WTC11 (cell line): ENCODE data around the gene PLPP2. TPM values are rescaled to one million over a fixed set of nuclear protein-coding genes. Genes with fewer than 3 reads are reported as not detected.

ENCODE experiments used
- ATAC-seq: fragments of 200-7000 bp; cut with Tn5 transposase; 2 replicates; pipeline ENCODE4 v1.10.0; 2021; ENCODE audit warnings: mild to moderate bottlenecking, moderate library complexity
- CTCF ChIA-PET: fragments of 300-600 bp; sonication (Branson Sonifier 250); formaldehyde crosslinking; loops from one replicate; lab custom pipeline; 2021; ENCODE audit warnings: antibody characterized with exemption; lab: Charles Lee
- POLR2A ChIA-PET: fragments of 350-600 bp; sonication (Branson Sonifier 250); formaldehyde crosslinking; loops from one replicate; lab custom pipeline; 2021; ENCODE audit warnings: antibody characterized with exemption; lab: Charles Lee
- DNase-seq: peaks from one replicate; pipeline ENCODE4 v3.0.0; 2021; ENCODE audit warnings: low spot score
- H3K27ac Mint-ChIP-seq: 2 replicates; pipeline ENCODE4 v1.8.0; 2021; ENCODE audit warnings: mixed read lengths
- H3K27me3 Mint-ChIP-seq: 2 replicates; pipeline ENCODE4 v1.8.0; 2021; ENCODE audit warnings: low read depth, mild to moderate bottlenecking, moderate library complexity, mixed read lengths
- H3K36me3 Mint-ChIP-seq: 2 replicates; pipeline ENCODE4 v1.8.0; 2021; ENCODE audit warnings: mixed read lengths
- H3K4me1 Mint-ChIP-seq: 2 replicates; pipeline ENCODE4 v1.8.0; 2022; ENCODE audit warnings: mixed read lengths
- H3K4me3 Mint-ChIP-seq: 2 replicates; pipeline ENCODE4 v1.8.0; 2021; ENCODE audit warnings: mild to moderate bottlenecking, moderate library complexity, mixed read lengths
- H3K9me3 Mint-ChIP-seq: 2 replicates; pipeline ENCODE4 v1.8.0; 2021; ENCODE audit warnings: mixed read lengths
- AR ChIP-seq: fragments of 250-450 bp; sonication (Bioruptor Pico); IDR thresholded peaks from 2 replicates; pipeline ENCODE4 v1.9.0; 2021; ENCODE audit warnings: mild to moderate bottlenecking
- CREB1 ChIP-seq: sonication (generic); formaldehyde crosslinking; IDR thresholded peaks from 2 replicates; pipeline ENCODE4 v1.8.0; 2023; ENCODE audit warnings: mild to moderate bottlenecking, missing genetic modification reagents
- E2F4 ChIP-seq: sonication (generic); formaldehyde crosslinking; IDR thresholded peaks from 2 replicates; pipeline ENCODE4 v1.8.1; 2022; ENCODE audit warnings: low read depth, mild to moderate bottlenecking, moderate library complexity, missing genetic modification reagents, borderline replicate concordance
- EMX1 ChIP-seq: fragments of 250-450 bp; sonication (Bioruptor Pico); IDR thresholded peaks from 2 replicates; pipeline ENCODE4 v1.8.0; 2021; ENCODE audit warnings: mild to moderate bottlenecking
- FOXK1 ChIP-seq: sonication (generic); formaldehyde crosslinking; IDR thresholded peaks from 2 replicates; pipeline ENCODE4 v1.8.0; 2022; ENCODE audit warnings: mild to moderate bottlenecking, moderate library complexity, missing genetic modification reagents
- FOXP1 ChIP-seq: sonication (generic); formaldehyde crosslinking; IDR thresholded peaks from 2 replicates; pipeline ENCODE4 v1.8.0; 2022; ENCODE audit warnings: missing genetic modification reagents, mild to moderate bottlenecking, moderate library complexity, borderline replicate concordance
- NFYB ChIP-seq: sonication (generic); formaldehyde crosslinking; conservative IDR thresholded peaks from 2 replicates; pipeline ENCODE4 v1.8.0; 2022; ENCODE audit warnings: low read depth, missing genetic modification reagents
- NR2C2 ChIP-seq: sonication (generic); formaldehyde crosslinking; IDR thresholded peaks from 2 replicates; pipeline ENCODE4 v1.8.0; 2022; ENCODE audit warnings: mild to moderate bottlenecking, missing genetic modification reagents
- PREB ChIP-seq: sonication (generic); formaldehyde crosslinking; IDR thresholded peaks from 2 replicates; pipeline ENCODE4 v1.8.1; 2022; ENCODE audit warnings: mild to moderate bottlenecking, missing genetic modification reagents, moderate library complexity, borderline replicate concordance
- PRRX2 ChIP-seq: fragments of 250-450 bp; sonication (Bioruptor Pico); IDR thresholded peaks from 2 replicates; pipeline ENCODE4 v1.8.0; 2021; ENCODE audit warnings: mild to moderate bottlenecking
- SP1 ChIP-seq: sonication (generic); formaldehyde crosslinking; conservative IDR thresholded peaks from 2 replicates; pipeline ENCODE4 v1.8.1; 2022; ENCODE audit warnings: missing genetic modification reagents
- ZNF396 ChIP-seq: fragments of 250-450 bp; sonication (Bioruptor Pico); IDR thresholded peaks from 2 replicates; pipeline ENCODE4 v1.8.0; 2021; ENCODE audit warnings: mild to moderate bottlenecking, moderate library complexity, borderline replicate concordance
- ZNF416 ChIP-seq: fragments of 250-450 bp; sonication (Bioruptor Pico); IDR thresholded peaks from 2 replicates; pipeline ENCODE4 v1.9.0; 2021; ENCODE audit warnings: mild to moderate bottlenecking, inconsistent platforms
- total RNA-seq: library from RNA; stranded (reverse); gene quantifications from 3 replicates; pipeline ENCODE4 v1.2.3, GENCODE V29; 2021
- TF ChIP-seq, protein P1 (sequence below): sonication (generic); formaldehyde crosslinking; IDR thresholded peaks from 2 replicates; pipeline ENCODE4 v1.8.1; 2023; ENCODE audit warnings: mild to moderate bottlenecking, missing genetic modification reagents, moderate library complexity
- TF ChIP-seq, protein P2 (sequence below): sonication (generic); formaldehyde crosslinking; IDR thresholded peaks from 2 replicates; pipeline ENCODE4 v1.8.1; 2022; ENCODE audit warnings: missing genetic modification reagents, borderline replicate concordance
- TF ChIP-seq, protein P3 (sequence below): sonication (generic); formaldehyde crosslinking; IDR thresholded peaks from 2 replicates; pipeline ENCODE4 v1.8.1; 2022; ENCODE audit warnings: mild to moderate bottlenecking, moderate library complexity, missing genetic modification reagents
- TF ChIP-seq, protein P4 (sequence below): sonication (generic); formaldehyde crosslinking; IDR thresholded peaks from 2 replicates; pipeline ENCODE4 v1.8.0; 2023; ENCODE audit warnings: missing genetic modification reagents, mild to moderate bottlenecking, borderline replicate concordance

Gene PLPP2
- total RNA-seq, 1 experiment from 2014 or later: 78.7 TPM

GRCh38 chr19:279656-280055 lies 11.5 kb downstream of the PLPP2 start:
- Mint-ChIP-seq H3K4me3 (no peak overlapping the region), H3K9me3 (no peaks in the 10 kb centered on the region), H3K27ac (peak overlapping the region; percentile 88), H3K27me3 (no peaks in the 10 kb centered on the region; the same call in 1 of the 2 replicates), H3K4me1 (peaks cover 31% of the 10 kb centered on the region), H3K36me3 (peaks cover 36% of the 10 kb centered on the region)
- no peak for DNase-seq
- ATAC-seq: no peak
- CTCF ChIA-PET: no interaction called here
- TF ChIP-seq AR (CRISPR knock-in tag): no peak
- TF ChIP-seq, protein P1, sequence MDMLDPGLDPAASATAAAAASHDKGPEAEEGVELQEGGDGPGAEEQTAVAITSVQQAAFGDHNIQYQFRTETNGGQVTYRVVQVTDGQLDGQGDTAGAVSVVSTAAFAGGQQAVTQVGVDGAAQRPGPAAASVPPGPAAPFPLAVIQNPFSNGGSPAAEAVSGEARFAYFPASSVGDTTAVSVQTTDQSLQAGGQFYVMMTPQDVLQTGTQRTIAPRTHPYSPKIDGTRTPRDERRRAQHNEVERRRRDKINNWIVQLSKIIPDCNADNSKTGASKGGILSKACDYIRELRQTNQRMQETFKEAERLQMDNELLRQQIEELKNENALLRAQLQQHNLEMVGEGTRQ: no peak
- POLR2A ChIA-PET: no interaction called here

DNA sequence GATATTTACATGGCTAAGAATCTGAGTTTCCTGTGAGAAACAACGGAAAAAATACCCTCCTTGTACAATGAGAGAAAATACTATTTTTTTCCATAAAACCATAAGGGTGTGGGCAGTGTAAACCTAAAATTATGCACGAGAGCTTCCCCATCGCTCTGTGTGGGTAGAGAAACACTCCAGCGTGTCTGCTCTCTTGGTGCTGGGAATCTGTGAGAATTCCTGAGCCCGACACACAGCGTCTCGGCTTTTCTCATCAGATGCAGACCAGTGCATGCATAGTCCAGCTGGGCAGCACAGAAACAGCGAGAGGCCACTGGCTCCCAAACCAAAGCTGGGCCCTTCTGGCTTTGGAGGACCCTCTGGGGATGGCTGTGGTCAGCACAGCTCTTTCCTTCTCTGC lies 12.0 kb downstream of the PLPP2 start:
- POLR2A ChIA-PET: no interaction called here
- Mint-ChIP-seq H3K27ac (no peak overlapping the region; the same call in 1 of the 2 replicates), H3K4me3 (no peak overlapping the region), H3K9me3 (no peaks in the 10 kb centered on the region), H3K36me3 (peaks cover 33% of the 10 kb centered on the region), H3K27me3 (no peaks in the 10 kb centered on the region; the same call in 1 of the 2 replicates), H3K4me1 (peaks cover 31% of the 10 kb centered on the region)
- ATAC-seq: no peak
- DNase-seq: no peak
- CTCF ChIA-PET: no interaction called here
- TF ChIP-seq CREB1 (CRISPR knock-in tag): no peak
- no peak for TF ChIP-seq E2F4 (CRISPR knock-in tag)
- TF ChIP-seq ZNF416 (CRISPR knock-in tag): no peak
- no peak for TF ChIP-seq PREB (CRISPR knock-in tag)
- no peak for TF ChIP-seq FOXK1 (CRISPR knock-in tag)
- no peak for TF ChIP-seq PRRX2
- no peak for TF ChIP-seq EMX1 (CRISPR knock-in tag)
- TF ChIP-seq, protein P2, sequence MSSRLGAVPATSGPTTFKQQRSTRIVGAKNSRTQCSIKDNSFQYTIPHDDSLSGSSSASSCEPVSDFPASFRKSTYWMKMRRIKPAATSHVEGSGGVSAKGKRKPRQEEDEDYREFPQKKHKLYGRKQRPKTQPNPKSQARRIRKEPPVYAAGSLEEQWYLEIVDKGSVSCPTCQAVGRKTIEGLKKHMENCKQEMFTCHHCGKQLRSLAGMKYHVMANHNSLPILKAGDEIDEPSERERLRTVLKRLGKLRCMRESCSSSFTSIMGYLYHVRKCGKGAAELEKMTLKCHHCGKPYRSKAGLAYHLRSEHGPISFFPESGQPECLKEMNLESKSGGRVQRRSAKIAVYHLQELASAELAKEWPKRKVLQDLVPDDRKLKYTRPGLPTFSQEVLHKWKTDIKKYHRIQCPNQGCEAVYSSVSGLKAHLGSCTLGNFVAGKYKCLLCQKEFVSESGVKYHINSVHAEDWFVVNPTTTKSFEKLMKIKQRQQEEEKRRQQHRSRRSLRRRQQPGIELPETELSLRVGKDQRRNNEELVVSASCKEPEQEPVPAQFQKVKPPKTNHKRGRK (CRISPR knock-in tag): no peak
- no peak for TF ChIP-seq FOXP1 (CRISPR knock-in tag)
- no peak for TF ChIP-seq NFYB
- no peak for TF ChIP-seq NR2C2 (CRISPR knock-in tag)

GRCh38 chr19:277581-278165 lies 13.5 kb downstream of the PLPP2 start:
- Mint-ChIP-seq H3K4me1 (peaks cover 21% of the 10 kb centered on the region), H3K9me3 (no peaks in the 10 kb centered on the region), H3K27me3 (no peaks in the 10 kb centered on the region; the same call in 1 of the 2 replicates), H3K36me3 (peaks cover 22% of the 10 kb centered on the region), H3K27ac (0 out of 2 replicates have a peak overlapping the region, but pooled peaks have one; percentile 31), H3K4me3 (no peak overlapping the region)
- DNase-seq (peak; percentile 61), ATAC-seq (peak; percentile 75)
- ChIA-PET POLR2A (no interaction called here), CTCF (interaction anchor here (1.4 to 2.5 kb wide), 3 partner anchors 10 to 229 kb away, joined by 8 to 10 read pairs (median 10); no protein-coding TSS in a partner anchor)
- TF ChIP-seq SP1 (CRISPR knock-in tag) (peak; percentile 34; the same call in 1 of the 2 replicates), ZNF396 (no peak)
- TF ChIP-seq, protein P3, sequence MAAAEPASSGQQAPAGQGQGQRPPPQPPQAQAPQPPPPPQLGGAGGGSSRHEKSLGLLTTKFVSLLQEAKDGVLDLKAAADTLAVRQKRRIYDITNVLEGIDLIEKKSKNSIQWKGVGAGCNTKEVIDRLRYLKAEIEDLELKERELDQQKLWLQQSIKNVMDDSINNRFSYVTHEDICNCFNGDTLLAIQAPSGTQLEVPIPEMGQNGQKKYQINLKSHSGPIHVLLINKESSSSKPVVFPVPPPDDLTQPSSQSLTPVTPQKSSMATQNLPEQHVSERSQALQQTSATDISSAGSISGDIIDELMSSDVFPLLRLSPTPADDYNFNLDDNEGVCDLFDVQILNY: no peak
- TF ChIP-seq, protein P4, sequence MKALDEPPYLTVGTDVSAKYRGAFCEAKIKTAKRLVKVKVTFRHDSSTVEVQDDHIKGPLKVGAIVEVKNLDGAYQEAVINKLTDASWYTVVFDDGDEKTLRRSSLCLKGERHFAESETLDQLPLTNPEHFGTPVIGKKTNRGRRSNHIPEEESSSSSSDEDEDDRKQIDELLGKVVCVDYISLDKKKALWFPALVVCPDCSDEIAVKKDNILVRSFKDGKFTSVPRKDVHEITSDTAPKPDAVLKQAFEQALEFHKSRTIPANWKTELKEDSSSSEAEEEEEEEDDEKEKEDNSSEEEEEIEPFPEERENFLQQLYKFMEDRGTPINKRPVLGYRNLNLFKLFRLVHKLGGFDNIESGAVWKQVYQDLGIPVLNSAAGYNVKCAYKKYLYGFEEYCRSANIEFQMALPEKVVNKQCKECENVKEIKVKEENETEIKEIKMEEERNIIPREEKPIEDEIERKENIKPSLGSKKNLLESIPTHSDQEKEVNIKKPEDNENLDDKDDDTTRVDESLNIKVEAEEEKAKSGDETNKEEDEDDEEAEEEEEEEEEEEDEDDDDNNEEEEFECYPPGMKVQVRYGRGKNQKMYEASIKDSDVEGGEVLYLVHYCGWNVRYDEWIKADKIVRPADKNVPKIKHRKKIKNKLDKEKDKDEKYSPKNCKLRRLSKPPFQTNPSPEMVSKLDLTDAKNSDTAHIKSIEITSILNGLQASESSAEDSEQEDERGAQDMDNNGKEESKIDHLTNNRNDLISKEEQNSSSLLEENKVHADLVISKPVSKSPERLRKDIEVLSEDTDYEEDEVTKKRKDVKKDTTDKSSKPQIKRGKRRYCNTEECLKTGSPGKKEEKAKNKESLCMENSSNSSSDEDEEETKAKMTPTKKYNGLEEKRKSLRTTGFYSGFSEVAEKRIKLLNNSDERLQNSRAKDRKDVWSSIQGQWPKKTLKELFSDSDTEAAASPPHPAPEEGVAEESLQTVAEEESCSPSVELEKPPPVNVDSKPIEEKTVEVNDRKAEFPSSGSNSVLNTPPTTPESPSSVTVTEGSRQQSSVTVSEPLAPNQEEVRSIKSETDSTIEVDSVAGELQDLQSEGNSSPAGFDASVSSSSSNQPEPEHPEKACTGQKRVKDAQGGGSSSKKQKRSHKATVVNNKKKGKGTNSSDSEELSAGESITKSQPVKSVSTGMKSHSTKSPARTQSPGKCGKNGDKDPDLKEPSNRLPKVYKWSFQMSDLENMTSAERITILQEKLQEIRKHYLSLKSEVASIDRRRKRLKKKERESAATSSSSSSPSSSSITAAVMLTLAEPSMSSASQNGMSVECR (CRISPR knock-in tag): peak; percentile 78
- TF ChIP-seq, protein P1: no peak
